ENCODE data around the gene OVAAL. TPM values are rescaled to one million over a fixed set of nuclear protein-coding genes. Genes with fewer than 3 reads are reported as not detected.
A peak's percentile ranks its signal among the peaks of the same experiment; 100 is the strongest.

Gene OVAAL
- total and polyA plus RNA-seq, 10 of the 15 experiments (the other 5 are each of a cell fraction or from before 2014, with no cell fraction given), result 0.04 to 0.33 (median 0.06) TPM; not detected in 7

- no peaks in the 10 kb centered on the region for H4K20me1 ChIP-seq (ENCODE audit: control insufficient read depth, insufficient read depth)
- TF ChIP-seq ZBTB40 (IDR thresholded peaks at IDR 0.05; ENCODE audit: borderline replicate concordance) (no peak), CHD1 (IDR thresholded peaks at IDR 0.05; ENCODE audit: low read depth, low read length) (no peak), TCF12 (IDR thresholded peaks at IDR 0.05; ENCODE audit: low read depth, low read length) (no peak), PAX5 (IDR thresholded peaks at IDR 0.05; ENCODE audit: borderline replicate concordance, low read depth, low read length) (no peak), EZH2 (IDR thresholded peaks at IDR 0.05; ENCODE audit: borderline replicate concordance, control insufficient read depth, low read depth, low read length) (no peak), SUPT20H (IDR thresholded peaks at IDR 0.05; ENCODE audit: borderline replicate concordance, control insufficient read depth, low read depth, low read length) (no peak)
- ATAC-seq (no peak), FAIRE-seq (no peak), DNase-seq (ENCODE audit: low read depth, low spot score) (no peak)
- no peaks in the 10 kb centered on the region for H3K36me3 ChIP-seq (ENCODE audit: control insufficient read depth in 2 of 2, insufficient read depth in 2 of 2, low read length in 1 of 2)
- in situ Hi-C loops (cut with MboI), result no loop called here
- ChIA-PET POLR2A (interaction anchor here (0.6 to 1.6 kb wide), 3 partner anchors 12 to 347 kb away, joined by 3 to 4 read pairs (median 3); no protein-coding TSS in a partner anchor), SMC1A (ENCODE audit: uncharacterized antibody, unreplicated experiment) (interaction anchor here (0.7 to 1.5 kb wide), 9 partner anchors 9 to 253 kb away, joined by 3 to 6 read pairs (median 4); no protein-coding TSS in a partner anchor), CTCF (interaction anchor here (0.8 to 1.6 kb wide), 5 partner anchors 14 to 252 kb away, joined by 3 to 4 read pairs (median 3); no protein-coding TSS in a partner anchor), RAD21 (ENCODE audit: unreplicated experiment) (interaction anchor here (1.5 kb wide), 1 partner anchor 94 kb away, joined by 3 read pairs; no protein-coding TSS in a partner anchor)
- H3K4me2 ChIP-seq (ENCODE audit: control insufficient read depth, insufficient read depth), result no peak overlapping the region
- no peak overlapping the region for H3K9ac ChIP-seq (ENCODE audit: control insufficient read depth, insufficient read depth, low read length)
- no peak overlapping the region for H3K27ac ChIP-seq (ENCODE audit: control insufficient read depth, insufficient read depth)
- H3K4me3 ChIP-seq, result no peak overlapping the region
- BruUV-seq (replicated peaks), result no TSS peak
- intact Hi-C loops (cut with micrococcal nuclease; ENCODE audit: unreplicated experiment), result no loop called here
- peak overlapping the region; percentile 55 for H2AFZ ChIP-seq (ENCODE audit: control insufficient read depth, low read depth, low read length)
- no peaks in the 10 kb centered on the region for H3K79me2 ChIP-seq (ENCODE audit: control insufficient read depth, insufficient read depth, low read length)
- H3K27me3 ChIP-seq (replicated peaks in 1 of 2; ENCODE audit: control insufficient read depth in 2 of 2, insufficient read depth in 2 of 2, low read length in 1 of 2), result no peaks in the 10 kb centered on the region
- 70% methylated on average over 7 of the region's 7 CpGs for WGBS (ENCODE audit: insufficient coverage, insufficient replicate concordance, low lambda C conversion rate, missing lambda C conversion rate)
- H3K9me3 ChIP-seq (replicated peaks; ENCODE audit: control insufficient read depth, insufficient read depth, low read length), result no peaks in the 10 kb centered on the region
- H3K4me1 ChIP-seq (ENCODE audit: control insufficient read depth, insufficient read depth, low read length), result no peaks in the 10 kb centered on the region
Observed at GRCh38 chr1:180609643-180610555, 51.1 kb downstream of the OVAAL start.
